Endothelial cell of umbilical vein (primary cell): ENCODE measurements around the gene MYO1F. TPM values are rescaled to one million over a fixed set of nuclear protein-coding genes. Genes with fewer than 3 reads are reported as not detected.

ENCODE experiments used
- BruUV-seq: library from RNA; stranded (reverse); fragments of 400-500 nt; replicated peaks from 2 replicates; lab custom pipeline; 2021; lab: Mats Ljungman, UMichigan
- CTCF ChIA-PET: fragments of 300-600, 350-600 bp; sonication (Branson Sonifier 250); formaldehyde crosslinking; loops from one replicate; lab custom pipeline; 2021; ENCODE audit warnings: antibody characterized with exemption, inconsistent platforms; lab: Charles Lee
- POLR2A ChIA-PET: fragments of 300-600, 350-600 bp; sonication (Branson Sonifier 250); formaldehyde crosslinking; loops from one replicate; lab custom pipeline; 2021; ENCODE audit warnings: antibody characterized with exemption, inconsistent platforms; lab: Charles Lee
- DNase-seq: peaks from one replicate; pipeline ENCODE4 v3.0.0-alpha.2; 2011; ENCODE audit warnings: low read depth, low spot score
- FAIRE-seq: peaks from 2 replicates; lab custom pipeline; 2011; peaks lifted over from hg19 to GRCh38; lab: Jason Lieb, UNC
- H2AFZ ChIP-seq: 2 replicates; pipeline ENCODE4 v1.6.0; 2012; ENCODE audit warnings: low read depth, low read length, control low read depth, inconsistent platforms
- H3K27ac ChIP-seq: 2 replicates; pipeline ENCODE4 v1.5.1; 2011; ENCODE audit warnings: low read depth, mild to moderate bottlenecking, control low read depth, low read length, moderate library complexity; ENCODE audit not compliant: insufficient read depth
- H3K27me3 ChIP-seq, 2 experiments: 2 replicates each; pipeline versions ENCODE4 v1.6.0 to v1.6.1; 2011; ENCODE audit warnings: low read length in 2 of 2, mixed read lengths in 1 of 2; ENCODE audit not compliant: control insufficient read depth in 2 of 2, insufficient read depth in 2 of 2
- H3K36me3 ChIP-seq, 2 experiments: 2 replicates in 1 of 2; 3 replicates in 1 of 2; pipeline ENCODE4 v1.5.1; 2011; ENCODE audit warnings: low read length in 2 of 2, mild to moderate bottlenecking in 1 of 2, moderate library complexity in 1 of 2; ENCODE audit not compliant: control insufficient read depth in 2 of 2, insufficient read depth in 2 of 2; ENCODE audit errors: extremely low read depth in 1 of 2
- H3K4me1 ChIP-seq: 3 replicates; pipeline ENCODE4 v1.5.1; 2011; ENCODE audit warnings: mild to moderate bottlenecking, low read length; ENCODE audit not compliant: control insufficient read depth, insufficient read depth; ENCODE audit errors: extremely low read depth
- H3K4me2 ChIP-seq: 2 replicates; pipeline ENCODE4 v1.6.1; 2011; ENCODE audit warnings: low read length, control low read depth, mixed read lengths; ENCODE audit not compliant: insufficient read depth
- H3K4me3 ChIP-seq, 3 experiments: fragments of 200-600 bp in 1 of 3; sonication (generic), shearing (Covaris generic) in 1 of 3; replicated peaks in 1 of 3; 2 replicates each; pipeline ENCODE4 v1.5.1; 2011 to 2016; ENCODE audit warnings: control low read depth in 3 of 3, low read length in 3 of 3, mild to moderate bottlenecking in 2 of 3, inconsistent platforms in 1 of 3, low read depth in 1 of 3, moderate library complexity in 1 of 3; ENCODE audit not compliant: insufficient read depth in 1 of 3
- H3K79me2 ChIP-seq: 2 replicates; pipeline ENCODE4 v1.6.0; 2012; ENCODE audit warnings: low read length, inconsistent platforms; ENCODE audit not compliant: control insufficient read depth, insufficient read depth
- H3K9ac ChIP-seq: replicated peaks from 2 replicates; pipeline ENCODE3; 2011; ENCODE audit warnings: low read length, control low read depth; ENCODE audit not compliant: insufficient read depth; ENCODE audit errors: extremely low read depth
- H3K9me1 ChIP-seq: replicated peaks from 3 replicates; pipeline ENCODE4 v1.6.0; 2011; ENCODE audit warnings: mild to moderate bottlenecking, low read length; ENCODE audit not compliant: control insufficient read depth, insufficient read depth; ENCODE audit errors: extremely low read depth
- H3K9me3 ChIP-seq: replicated peaks from 2 replicates; pipeline ENCODE4 v1.5.1; 2012; ENCODE audit warnings: low read length, inconsistent platforms; ENCODE audit not compliant: control insufficient read depth, insufficient read depth
- H4K20me1 ChIP-seq: replicated peaks from 2 replicates; pipeline ENCODE3; 2011; ENCODE audit warnings: mild to moderate bottlenecking, low read length; ENCODE audit not compliant: control insufficient read depth, insufficient read depth; ENCODE audit errors: extremely low read depth
- EZH2 ChIP-seq: IDR thresholded peaks from 2 replicates; pipeline ENCODE4 v1.6.1; 2012; ENCODE audit warnings: borderline replicate concordance, low read depth, mild to moderate bottlenecking, moderate library complexity, low read length, inconsistent platforms; ENCODE audit not compliant: severe bottlenecking
- FOS ChIP-seq: IDR thresholded peaks from 2 replicates; pipeline ENCODE4 v1.6.1; 2011; ENCODE audit warnings: mild to moderate bottlenecking, low read length, moderate library complexity, borderline replicate concordance; ENCODE audit not compliant: insufficient read depth
- GATA2 ChIP-seq: IDR thresholded peaks from 2 replicates; pipeline ENCODE4 v1.7.0; 2011; ENCODE audit warnings: low read depth, mild to moderate bottlenecking, moderate library complexity, mixed read lengths, low read length; ENCODE audit not compliant: insufficient read length, insufficient read depth
- JUN ChIP-seq: IDR thresholded peaks from 2 replicates; pipeline ENCODE4 v1.6.1; 2011; ENCODE audit warnings: borderline replicate concordance, low read depth; ENCODE audit not compliant: insufficient read length, insufficient read depth
- MAX ChIP-seq: IDR thresholded peaks from 2 replicates; pipeline ENCODE4 v1.6.1; 2011; ENCODE audit not compliant: insufficient read depth, insufficient read length
- MYC ChIP-seq: IDR thresholded peaks from one replicate; pipeline ENCODE4 v1.6.1; 2011; ENCODE audit warnings: mild to moderate bottlenecking, low read depth, low read length
- POLR2A ChIP-seq: IDR thresholded peaks from 2 replicates; pipeline ENCODE4 v1.6.1; 2012; ENCODE audit warnings: low read depth, mild to moderate bottlenecking, control low read depth, low read length
- POLR2AphosphoS5 ChIP-seq: IDR thresholded peaks from 2 replicates; pipeline ENCODE4 v1.6.1; 2012; ENCODE audit warnings: low read depth, mild to moderate bottlenecking, control low read depth, low read length, moderate library complexity; ENCODE audit not compliant: insufficient read depth
- dilution Hi-C: fragments of 300-500 bp; cut with MboI; formaldehyde crosslinking; loops from one replicate; pipeline ENCODE4 v1.15.0; 2019; ENCODE audit warnings: low sequenced_read_pairs; ENCODE audit not compliant: extremely low pct_ligation_motif_present
- intact Hi-C: fragments of 100-400 bp; cut with micrococcal nuclease; formaldehyde crosslinking; loops from one replicate; pipeline ENCODE4 v1.10.0; 2022
- polyA plus RNA-seq, 4 experiments: library from polyadenylated mRNA; depleted of rRNA in 3 of 4; stranded (reverse) in 3 of 4; unstranded in 1 of 4; fragments of >200 nt; gene quantifications; 2 replicates each; pipeline versions ENCODE4 v1.2.1 to v1.2.3, GENCODE V29; 2011 to 2012; ENCODE audit warnings: missing spikeins in 1 of 4
- total RNA-seq: library from RNA; stranded (reverse); gene quantifications from 2 replicates; pipeline ENCODE4 v1.2.3, GENCODE V29; 2021
- TF ChIP-seq, protein P1 (sequence below), 2 donors: IDR thresholded peaks; 1 replicate in 1 of 2; 2 replicates in 1 of 2; pipeline ENCODE4 v1.5.1; 2011; ENCODE audit warnings: low read length in 2 of 2, mild to moderate bottlenecking in 2 of 2, moderate library complexity in 2 of 2, control low read depth in 1 of 2, inconsistent platforms in 1 of 2, low read depth in 1 of 2; ENCODE audit not compliant: insufficient read depth in 1 of 2; ENCODE audit errors: extremely low read depth in 1 of 2

MYO1F gene
- total and polyA plus RNA-seq, 2 donors (not counting 3 experiments of a cell fraction or from before 2014, with no cell fraction given), result 0.22 to 0.39 TPM

GRCh38 chr19:8481616-8482015 is 95.6 kb downstream of the MYO1F start:
- Histone ChIP-seq H2AFZ (no peak overlapping the region), H3K9ac (no peak overlapping the region), H3K79me2 (peaks cover 55% of the 10 kb centered on the region), H3K27ac (no peak overlapping the region), H3K4me3 (no peak overlapping the region), H3K27me3 (no peaks in the 10 kb centered on the region), H3K4me1 (no peaks in the 10 kb centered on the region), H3K9me1 (no peaks in the 10 kb centered on the region), H3K4me2 (no peak overlapping the region), H4K20me1 (peaks cover 5% of the 10 kb centered on the region), H3K9me3 (no peaks in the 10 kb centered on the region), H3K36me3 (peaks cover 26 to 67% of the 10 kb centered on the region in 2 experiments)
- dilution Hi-C loops (no loop called here), intact Hi-C loops (no loop called here)
- CTCF ChIA-PET, result no interaction called here
- no TSS peak for BruUV-seq
- FAIRE-seq, result no peak
- no peak for DNase-seq
- POLR2A ChIA-PET, result interaction anchor here (0.6 kb wide), 1 partner anchor 1100 kb away, joined by 3 read pairs; no protein-coding TSS in a partner anchor
- TF ChIP-seq JUN, result no peak
- TF ChIP-seq POLR2A, result no peak
- TF ChIP-seq, protein P1, sequence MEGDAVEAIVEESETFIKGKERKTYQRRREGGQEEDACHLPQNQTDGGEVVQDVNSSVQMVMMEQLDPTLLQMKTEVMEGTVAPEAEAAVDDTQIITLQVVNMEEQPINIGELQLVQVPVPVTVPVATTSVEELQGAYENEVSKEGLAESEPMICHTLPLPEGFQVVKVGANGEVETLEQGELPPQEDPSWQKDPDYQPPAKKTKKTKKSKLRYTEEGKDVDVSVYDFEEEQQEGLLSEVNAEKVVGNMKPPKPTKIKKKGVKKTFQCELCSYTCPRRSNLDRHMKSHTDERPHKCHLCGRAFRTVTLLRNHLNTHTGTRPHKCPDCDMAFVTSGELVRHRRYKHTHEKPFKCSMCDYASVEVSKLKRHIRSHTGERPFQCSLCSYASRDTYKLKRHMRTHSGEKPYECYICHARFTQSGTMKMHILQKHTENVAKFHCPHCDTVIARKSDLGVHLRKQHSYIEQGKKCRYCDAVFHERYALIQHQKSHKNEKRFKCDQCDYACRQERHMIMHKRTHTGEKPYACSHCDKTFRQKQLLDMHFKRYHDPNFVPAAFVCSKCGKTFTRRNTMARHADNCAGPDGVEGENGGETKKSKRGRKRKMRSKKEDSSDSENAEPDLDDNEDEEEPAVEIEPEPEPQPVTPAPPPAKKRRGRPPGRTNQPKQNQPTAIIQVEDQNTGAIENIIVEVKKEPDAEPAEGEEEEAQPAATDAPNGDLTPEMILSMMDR (IDR thresholded peaks at IDR 0.05; ENCODE audit: extremely low read depth in 1 of 2, insufficient read depth in 1 of 2, low read depth in 1 of 2, low read length in 2 of 2), result no peak

GRCh38 chr19:8481201-8481600 is 96.0 kb downstream of the MYO1F start:
- FAIRE-seq, result no peak

More at GRCh38 chr19:8481201-8481600, 96.0 kb downstream of the MYO1F start:
- dilution Hi-C loops, result no loop called here
- H3K36me3 ChIP-seq, result peaks cover 25 to 66% of the 10 kb centered on the region in 2 experiments
- DNase-seq, result no peak
- H3K9me1 ChIP-seq, result no peaks in the 10 kb centered on the region
- H3K4me2 ChIP-seq, result no peak overlapping the region
- no peak overlapping the region for H2AFZ ChIP-seq
- no peak overlapping the region for H3K9ac ChIP-seq
- BruUV-seq, result no TSS peak
- H3K9me3 ChIP-seq, result no peaks in the 10 kb centered on the region
- peaks cover 5% of the 10 kb centered on the region for H4K20me1 ChIP-seq
- no peaks in the 10 kb centered on the region for H3K27me3 ChIP-seq
- intact Hi-C loops, result no loop called here
- no peak overlapping the region for H3K4me3 ChIP-seq
- TF ChIP-seq EZH2 (no peak), GATA2 (no peak), FOS (no peak), POLR2AphosphoS5 (no peak), MAX (no peak), MYC (no peak), POLR2A (no peak), JUN (no peak)
- TF ChIP-seq, protein P1 (IDR thresholded peaks at IDR 0.05; ENCODE audit: extremely low read depth in 1 of 2, insufficient read depth in 1 of 2, low read depth in 1 of 2, low read length in 2 of 2), result no peak
- H3K79me2 ChIP-seq, result peaks cover 58% of the 10 kb centered on the region
- ChIA-PET CTCF (no interaction called here), POLR2A (interaction anchor here (0.6 kb wide), 1 partner anchor 1100 kb away, joined by 3 read pairs; no protein-coding TSS in a partner anchor)
- no peak overlapping the region for H3K27ac ChIP-seq
- H3K4me1 ChIP-seq, result no peaks in the 10 kb centered on the region
